ENCODE data around the gene CDC5L. TPM values are rescaled to one million over a fixed set of nuclear protein-coding genes. Genes with fewer than 3 reads are reported as not detected.
"Not testable (repeated sequence)": the region's sequence is repeated elsewhere in the genome, so short reads cannot be mapped to it uniquely, and the experiment has no call there.

Gene CDC5L
- total RNA-seq, 1 donor from 2014 or later: 18.3 TPM

DNA sequence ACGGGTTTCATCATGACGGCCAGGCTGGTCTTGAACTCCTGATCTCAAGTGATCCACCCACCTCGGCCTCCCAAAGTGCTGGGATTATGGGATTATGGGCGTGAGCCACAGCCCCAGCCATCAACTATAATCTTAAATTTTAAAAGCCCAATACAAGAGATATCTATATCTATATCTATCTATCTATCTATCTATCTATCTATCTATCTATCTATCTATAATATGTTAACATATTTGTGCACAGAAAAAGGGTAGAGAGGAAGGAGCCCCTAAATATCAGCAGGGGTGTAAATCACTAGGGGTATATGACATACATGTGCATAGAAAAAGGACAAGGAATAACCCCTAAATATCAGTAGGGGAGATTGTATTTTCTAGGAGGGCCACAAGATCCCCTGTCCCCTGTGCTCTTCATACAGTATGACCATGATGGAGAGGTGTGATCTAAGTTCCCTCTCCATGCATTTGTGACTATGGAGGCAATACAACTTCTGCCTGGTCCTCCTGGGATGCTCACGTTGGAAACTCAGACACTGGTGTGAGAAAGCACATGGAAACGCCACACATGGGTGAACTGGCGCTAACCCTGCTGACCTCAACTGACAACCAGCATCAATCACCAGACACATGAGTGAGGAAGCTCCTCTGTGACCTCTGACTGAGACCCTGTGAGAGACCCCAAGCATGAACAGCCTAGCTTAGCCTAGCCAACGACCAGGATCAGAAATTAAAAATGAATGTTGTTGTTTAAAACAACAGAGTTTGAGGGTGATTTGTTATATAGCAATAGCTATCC lies 46.2 kb upstream of the CDC5L start:
- Histone ChIP-seq H3K4me1 (no peaks in the 10 kb centered on the region), H3K4me3 (no peak overlapping the region), H3K36me3 (no peaks in the 10 kb centered on the region), H3K27me3 (ENCODE audit: low read depth) (peaks cover 24% of the 10 kb centered on the region), H3K27ac (no peak overlapping the region), H3K9me3 (no peaks in the 10 kb centered on the region)
- TF ChIP-seq, protein P1, sequence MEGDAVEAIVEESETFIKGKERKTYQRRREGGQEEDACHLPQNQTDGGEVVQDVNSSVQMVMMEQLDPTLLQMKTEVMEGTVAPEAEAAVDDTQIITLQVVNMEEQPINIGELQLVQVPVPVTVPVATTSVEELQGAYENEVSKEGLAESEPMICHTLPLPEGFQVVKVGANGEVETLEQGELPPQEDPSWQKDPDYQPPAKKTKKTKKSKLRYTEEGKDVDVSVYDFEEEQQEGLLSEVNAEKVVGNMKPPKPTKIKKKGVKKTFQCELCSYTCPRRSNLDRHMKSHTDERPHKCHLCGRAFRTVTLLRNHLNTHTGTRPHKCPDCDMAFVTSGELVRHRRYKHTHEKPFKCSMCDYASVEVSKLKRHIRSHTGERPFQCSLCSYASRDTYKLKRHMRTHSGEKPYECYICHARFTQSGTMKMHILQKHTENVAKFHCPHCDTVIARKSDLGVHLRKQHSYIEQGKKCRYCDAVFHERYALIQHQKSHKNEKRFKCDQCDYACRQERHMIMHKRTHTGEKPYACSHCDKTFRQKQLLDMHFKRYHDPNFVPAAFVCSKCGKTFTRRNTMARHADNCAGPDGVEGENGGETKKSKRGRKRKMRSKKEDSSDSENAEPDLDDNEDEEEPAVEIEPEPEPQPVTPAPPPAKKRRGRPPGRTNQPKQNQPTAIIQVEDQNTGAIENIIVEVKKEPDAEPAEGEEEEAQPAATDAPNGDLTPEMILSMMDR (IDR thresholded peaks at IDR 0.05): no peak
- ATAC-seq (no peak), DNase-seq (no peak)
- intact Hi-C loops (cut with DNase I): no loop called here

DNA sequence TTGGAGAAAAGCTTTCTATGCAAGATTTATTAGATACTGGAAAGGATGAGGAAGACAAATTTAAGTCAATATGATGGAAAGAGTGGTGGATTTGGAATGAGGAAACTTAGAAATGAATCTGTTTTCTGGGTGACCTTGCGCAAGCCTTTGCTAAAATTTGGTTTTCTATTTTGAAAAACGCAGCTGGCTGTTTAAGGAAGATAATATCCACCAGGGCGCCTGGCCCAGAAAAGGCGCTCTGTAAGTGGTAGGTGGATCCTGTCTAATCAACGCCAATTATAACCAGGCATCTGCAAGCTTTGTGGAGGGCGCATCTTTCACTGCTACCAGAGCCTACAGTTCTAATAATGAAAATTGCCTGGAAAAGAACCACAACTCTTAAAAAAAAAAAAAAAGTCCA lies 45.5 kb upstream of the CDC5L start:
- H3K36me3 ChIP-seq: no peaks in the 10 kb centered on the region
- DNase-seq (no peak), ATAC-seq (no peak)
- H3K27me3 ChIP-seq (ENCODE audit: low read depth): peaks cover 24% of the 10 kb centered on the region
- H3K4me3 ChIP-seq: peak overlapping the region; percentile 28
- TF ChIP-seq, protein P1 (IDR thresholded peaks at IDR 0.05): no peak
- no peak overlapping the region for H3K27ac ChIP-seq
- intact Hi-C loops (cut with DNase I): no loop called here
- H3K4me1 ChIP-seq: no peaks in the 10 kb centered on the region
- no peaks in the 10 kb centered on the region for H3K9me3 ChIP-seq

DNA sequence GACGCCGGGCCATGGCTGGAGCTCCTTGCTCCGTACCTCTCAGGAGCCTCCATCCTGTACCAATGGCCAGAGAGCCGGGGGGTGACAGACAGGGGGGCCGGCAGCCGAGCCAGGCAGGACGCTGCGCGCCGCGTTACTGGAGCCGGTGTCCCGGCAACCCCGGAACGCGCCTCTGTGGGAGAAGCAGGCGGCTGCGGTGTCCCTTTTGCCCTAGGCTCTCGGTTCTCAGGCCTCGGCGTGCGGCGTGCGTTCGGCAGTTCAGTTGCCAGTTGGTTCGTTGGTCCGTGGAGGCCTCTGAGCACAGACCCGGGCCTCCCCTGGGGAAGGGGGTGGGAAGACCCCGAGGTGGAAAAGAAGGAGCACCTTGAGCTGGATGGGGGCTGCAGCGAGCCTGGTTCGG lies 45.0 kb upstream of the CDC5L start, which contains the start of gene SPATS1:
SPATS1 (plus strand) TSS at position 162 of the 400 bp plus-strand sequence. CDS start 446 bp downstream, outside the sequence.
- Histone ChIP-seq H3K27me3 (ENCODE audit: low read depth) (peaks cover 24% of the 10 kb centered on the region), H3K4me3 (peak within 1 kb of the TSS; percentile 28), H3K36me3 (no peaks in the 10 kb centered on the region), H3K27ac (no peak within 1 kb of the TSS), H3K4me1 (no peaks in the 10 kb centered on the region), H3K9me3 (no peaks in the 10 kb centered on the region)
- ATAC-seq (peak in 1 of 2 donors; percentile 15), DNase-seq (no peak)
- TF ChIP-seq, protein P1 (IDR thresholded peaks at IDR 0.05): no peak
- intact Hi-C loops (cut with DNase I): no loop called here

DNA sequence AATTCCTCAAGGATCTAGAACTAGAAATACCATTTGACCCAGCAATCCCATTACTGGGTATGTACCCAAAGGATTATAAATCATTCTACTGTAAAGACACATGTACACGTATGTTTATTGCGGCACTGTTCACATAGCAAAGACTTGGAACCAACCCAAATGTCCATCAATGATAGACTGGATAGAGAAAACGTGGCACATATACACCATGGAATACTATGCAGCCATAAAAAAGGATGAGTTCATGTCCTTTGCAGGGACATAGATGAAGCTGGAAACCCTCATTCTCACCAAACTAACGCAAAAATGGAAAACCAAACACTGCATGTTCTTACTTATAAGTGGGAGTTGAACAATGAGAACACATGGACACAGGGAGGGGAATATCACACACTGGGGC lies 40.7 kb upstream of the CDC5L start:
- intact Hi-C loops (cut with DNase I); H3K4me3 ChIP-seq; H3K27ac ChIP-seq; H3K36me3 ChIP-seq; H3K9me3 ChIP-seq; DNase-seq; H3K4me1 ChIP-seq; ATAC-seq: not testable (repeated sequence)
- peaks cover 15% of the 10 kb centered on the region for H3K27me3 ChIP-seq (ENCODE audit: low read depth)

DNA sequence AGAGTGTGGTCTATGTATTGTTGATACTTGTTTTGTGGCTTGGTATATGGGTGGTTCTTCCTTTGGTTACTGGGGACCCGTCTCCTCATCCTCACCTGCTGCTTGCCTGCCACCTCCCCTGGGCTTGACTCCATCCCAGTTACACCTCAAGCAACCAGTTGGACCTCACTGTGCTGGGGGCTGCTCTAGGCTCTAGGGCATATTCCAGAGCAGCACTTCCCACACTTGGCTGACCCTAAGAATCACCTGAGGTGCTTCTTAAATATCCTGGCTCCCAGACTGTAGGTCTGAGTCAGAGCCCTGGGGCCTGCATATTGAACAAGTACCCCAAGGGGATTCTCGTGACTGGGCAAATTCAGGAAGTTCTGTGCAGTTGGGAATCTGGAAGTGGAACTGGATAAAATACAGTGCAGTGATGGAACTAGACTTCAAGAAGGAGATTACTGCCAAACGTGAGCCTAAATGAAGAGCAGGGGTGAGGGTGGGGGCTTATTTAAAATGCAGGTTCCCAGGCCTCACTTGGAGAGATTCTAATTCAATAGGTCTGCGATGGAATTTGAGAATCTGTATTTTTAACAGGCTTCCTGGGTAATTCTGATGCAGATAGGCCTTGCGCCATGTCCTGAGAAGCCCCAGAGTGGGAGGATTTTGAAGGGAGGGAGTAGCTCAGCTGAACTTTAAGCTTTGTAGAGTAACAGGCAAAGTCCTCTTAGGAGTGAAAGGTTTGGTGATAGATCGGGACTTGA lies 37.4 kb upstream of the CDC5L start:
- DNase-seq: no peak
- Histone ChIP-seq H3K27ac (no peak overlapping the region), H3K36me3 (no peaks in the 10 kb centered on the region), H3K9me3 (no peaks in the 10 kb centered on the region), H3K4me3 (no peak overlapping the region), H3K4me1 (no peaks in the 10 kb centered on the region), H3K27me3 (ENCODE audit: low read depth) (no peaks in the 10 kb centered on the region)
- TF ChIP-seq, protein P1 (IDR thresholded peaks at IDR 0.05): no peak
- intact Hi-C loops (cut with DNase I): no loop called here
- peak in 1 of 2 donors; percentile 17 for ATAC-seq

DNA sequence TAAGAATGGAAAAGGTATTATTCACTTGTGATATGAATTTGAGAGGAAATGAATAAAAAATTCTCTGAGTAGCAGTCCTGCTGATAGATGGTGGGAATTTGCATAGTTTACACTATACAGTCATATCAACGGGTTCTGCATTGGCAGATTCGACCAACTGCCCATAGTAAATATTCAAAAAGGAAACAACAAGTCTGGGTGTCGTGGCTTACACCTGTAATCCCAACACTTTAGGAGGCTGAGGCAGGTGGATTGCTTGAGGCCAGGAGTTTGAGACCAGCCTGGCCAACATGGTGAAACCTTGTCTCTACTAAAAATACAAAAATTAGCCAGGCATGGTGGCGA lies 36.9 kb upstream of the CDC5L start:
- H3K4me3 ChIP-seq; H3K27ac ChIP-seq; H3K9me3 ChIP-seq; H3K4me1 ChIP-seq; intact Hi-C loops (cut with DNase I); H3K27me3 ChIP-seq (ENCODE audit: low read depth); ATAC-seq; H3K36me3 ChIP-seq; DNase-seq: not testable (repeated sequence)

All from lower lobe of right lung (tissue), 2 donors.